NT2/D1 (cell line): Measurements from ENCODE around the gene MYBPH.

ENCODE experiments used
- SUZ12 ChIP-seq: IDR thresholded peaks from 2 replicates; pipeline ENCODE4 v1.6.1; 2011; ENCODE audit not compliant: insufficient read length, insufficient read depth; ENCODE audit errors: extremely low read depth
- YY1 ChIP-seq: IDR thresholded peaks from 2 replicates; pipeline ENCODE4 v1.6.1; 2011; ENCODE audit not compliant: insufficient read length, insufficient read depth

DNA sequence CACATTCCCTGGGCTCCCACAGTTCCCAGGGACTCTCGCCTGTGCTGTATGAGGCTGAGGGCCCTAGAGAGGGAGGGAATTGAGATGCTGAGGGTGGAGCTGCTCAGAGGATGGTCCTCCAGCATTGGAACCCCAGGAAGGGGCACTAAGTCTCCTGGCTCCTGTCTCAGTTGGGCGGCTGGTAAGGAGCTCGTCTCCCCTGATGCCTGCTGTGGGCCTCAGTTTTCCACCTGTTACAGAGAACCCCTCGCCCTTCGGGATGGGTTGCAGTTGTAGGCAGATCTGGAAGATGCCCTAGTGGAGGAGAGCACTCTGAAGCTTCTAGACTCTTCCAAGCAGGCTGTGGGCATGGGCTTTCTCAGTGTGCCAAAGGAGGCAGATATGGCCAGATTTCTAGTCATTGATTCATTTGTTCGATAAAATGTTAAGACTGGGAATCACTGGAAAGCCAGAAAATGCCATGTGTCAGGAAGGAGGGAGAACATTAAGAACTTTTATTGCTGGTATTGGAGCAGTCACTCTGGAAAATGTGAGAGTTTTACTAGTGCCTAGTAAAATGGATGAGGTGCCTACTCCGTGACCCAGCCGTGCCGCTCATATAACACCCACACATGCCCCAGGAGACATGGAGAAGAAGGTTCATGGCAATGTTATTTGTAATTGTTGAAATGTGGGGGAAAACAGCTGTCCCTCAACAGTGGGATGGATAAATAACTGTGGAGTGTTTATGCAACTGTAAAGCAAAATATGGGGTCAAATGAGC, 828 bp upstream of the MYBPH start:
- TF ChIP-seq YY1, result no peak
- TF ChIP-seq SUZ12, result no peak
